ENCODE results near the gene CDK14. TPM values are rescaled to one million over a fixed set of nuclear protein-coding genes. Genes with fewer than 3 reads are reported as not detected.

The CDK14 gene
- total RNA-seq, 1 experiment from 2014 or later: 39.1 TPM

GRCh38 chr7:90686146-90686545 lies 90.0 kb downstream of the CDK14 start:
- Histone ChIP-seq H2AFZ (no peak overlapping the region), H3K9me2 (ENCODE audit: insufficient read depth) (no peaks in the 10 kb centered on the region), H3K27ac (no peak overlapping the region), H3K4me3 (no peak overlapping the region), H3K27me3 (ENCODE audit: insufficient read depth, low read depth) (no peaks in the 10 kb centered on the region), H3K4me2 (no peak overlapping the region), H3K79me2 (ENCODE audit: low read depth) (no peaks in the 10 kb centered on the region), H3K4me1 (replicated peaks; ENCODE audit: insufficient read depth) (no peaks in the 10 kb centered on the region), H3F3A (ENCODE audit: insufficient read depth, low read depth) (no peaks in the 10 kb centered on the region), H4K20me1 (ENCODE audit: insufficient read depth) (no peaks in the 10 kb centered on the region), H3K36me3 (ENCODE audit: low read depth) (no peaks in the 10 kb centered on the region), H3K9me3 (ENCODE audit: insufficient read depth, low read depth) (no peaks in the 10 kb centered on the region)
- no TSS peak for BruUV-seq (replicated peaks)
- ChIA-PET CTCF (no interaction called here), POLR2A (ENCODE audit: unreplicated experiment) (no interaction called here)
- no peak for TF ChIP-seq EZH2 (IDR thresholded peaks at IDR 0.05; ENCODE audit: low read depth)
- TF ChIP-seq, protein P1, sequence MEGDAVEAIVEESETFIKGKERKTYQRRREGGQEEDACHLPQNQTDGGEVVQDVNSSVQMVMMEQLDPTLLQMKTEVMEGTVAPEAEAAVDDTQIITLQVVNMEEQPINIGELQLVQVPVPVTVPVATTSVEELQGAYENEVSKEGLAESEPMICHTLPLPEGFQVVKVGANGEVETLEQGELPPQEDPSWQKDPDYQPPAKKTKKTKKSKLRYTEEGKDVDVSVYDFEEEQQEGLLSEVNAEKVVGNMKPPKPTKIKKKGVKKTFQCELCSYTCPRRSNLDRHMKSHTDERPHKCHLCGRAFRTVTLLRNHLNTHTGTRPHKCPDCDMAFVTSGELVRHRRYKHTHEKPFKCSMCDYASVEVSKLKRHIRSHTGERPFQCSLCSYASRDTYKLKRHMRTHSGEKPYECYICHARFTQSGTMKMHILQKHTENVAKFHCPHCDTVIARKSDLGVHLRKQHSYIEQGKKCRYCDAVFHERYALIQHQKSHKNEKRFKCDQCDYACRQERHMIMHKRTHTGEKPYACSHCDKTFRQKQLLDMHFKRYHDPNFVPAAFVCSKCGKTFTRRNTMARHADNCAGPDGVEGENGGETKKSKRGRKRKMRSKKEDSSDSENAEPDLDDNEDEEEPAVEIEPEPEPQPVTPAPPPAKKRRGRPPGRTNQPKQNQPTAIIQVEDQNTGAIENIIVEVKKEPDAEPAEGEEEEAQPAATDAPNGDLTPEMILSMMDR (conservative IDR thresholded peaks at IDR 0.05): no peak
- intact Hi-C loops (cut with micrococcal nuclease; ENCODE audit: unreplicated experiment): no loop called here
- DNase-seq: no peak

DNA sequence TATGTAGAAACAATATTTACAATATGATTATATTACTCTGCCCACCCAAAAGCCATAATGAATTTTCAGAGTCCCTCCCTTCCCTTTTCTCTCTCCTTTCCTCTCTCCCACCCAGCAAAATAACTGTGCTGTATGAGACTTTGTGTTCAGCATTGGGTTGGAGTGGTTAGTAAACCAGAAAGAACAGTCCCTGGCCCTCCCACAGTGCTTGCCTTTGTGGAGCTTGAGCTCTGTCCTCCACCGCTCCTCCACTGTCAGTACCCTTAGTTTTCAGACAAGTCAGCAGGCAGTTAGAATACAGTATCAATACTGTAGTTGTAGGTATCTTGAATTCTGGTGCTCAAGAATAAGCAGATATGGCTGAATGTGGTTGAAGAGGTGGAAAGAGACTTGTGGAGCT lies 92.7 kb downstream of the CDK14 start:
- Histone ChIP-seq H3K4me1 (replicated peaks; ENCODE audit: insufficient read depth) (no peaks in the 10 kb centered on the region), H3K9me2 (ENCODE audit: insufficient read depth) (no peaks in the 10 kb centered on the region), H4K20me1 (ENCODE audit: insufficient read depth) (no peaks in the 10 kb centered on the region), H3K4me3 (no peak overlapping the region), H3K27ac (no peak overlapping the region), H2AFZ (no peak overlapping the region), H3K79me2 (ENCODE audit: low read depth) (no peaks in the 10 kb centered on the region), H3K4me2 (no peak overlapping the region), H3K36me3 (ENCODE audit: low read depth) (no peaks in the 10 kb centered on the region), H3F3A (ENCODE audit: insufficient read depth, low read depth) (no peaks in the 10 kb centered on the region), H3K9me3 (ENCODE audit: insufficient read depth, low read depth) (no peaks in the 10 kb centered on the region), H3K27me3 (ENCODE audit: insufficient read depth, low read depth) (no peaks in the 10 kb centered on the region)
- intact Hi-C loops (cut with micrococcal nuclease; ENCODE audit: unreplicated experiment): no loop called here
- no peak for DNase-seq
- TF ChIP-seq, protein P1 (conservative IDR thresholded peaks at IDR 0.05): no peak
- TF ChIP-seq EZH2 (IDR thresholded peaks at IDR 0.05; ENCODE audit: low read depth): no peak
- ChIA-PET CTCF (no interaction called here), POLR2A (ENCODE audit: unreplicated experiment) (no interaction called here)
- BruUV-seq (replicated peaks): no TSS peak

DNA sequence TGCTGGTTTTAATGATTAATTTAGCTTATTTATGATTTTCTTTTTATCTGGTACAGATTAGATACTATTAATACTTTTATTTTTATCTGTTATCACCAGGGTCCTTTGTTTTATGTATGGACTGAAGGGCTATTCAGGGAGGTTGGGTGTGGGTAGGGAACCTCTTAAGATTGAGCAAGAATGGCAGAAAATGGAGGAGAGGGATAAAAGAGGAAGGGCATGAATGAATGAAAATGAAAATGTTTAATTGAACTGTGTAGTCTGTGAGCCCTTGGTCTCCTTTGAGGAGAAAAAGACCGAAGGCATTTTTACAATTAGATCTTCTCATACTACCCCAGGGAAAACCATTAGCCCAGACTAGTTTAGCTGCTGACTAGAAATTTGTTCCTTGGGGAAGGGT lies 93.1 kb downstream of the CDK14 start:
- no TSS peak for BruUV-seq (replicated peaks)
- H3K4me3 ChIP-seq: no peak overlapping the region
- CTCF ChIA-PET: no interaction called here

More for the DNA sequence above, 93.1 kb downstream of the CDK14 start:
- H3K9me2 ChIP-seq (ENCODE audit: insufficient read depth): no peaks in the 10 kb centered on the region
- POLR2A ChIA-PET (ENCODE audit: unreplicated experiment): no interaction called here
- no peaks in the 10 kb centered on the region for H3K27me3 ChIP-seq (ENCODE audit: insufficient read depth, low read depth)
- TF ChIP-seq, protein P1 (conservative IDR thresholded peaks at IDR 0.05): no peak
- TF ChIP-seq EZH2 (IDR thresholded peaks at IDR 0.05; ENCODE audit: low read depth): no peak
- no peaks in the 10 kb centered on the region for H3K79me2 ChIP-seq (ENCODE audit: low read depth)
- H3K4me1 ChIP-seq (replicated peaks; ENCODE audit: insufficient read depth): no peaks in the 10 kb centered on the region
- no peak overlapping the region for H3K4me2 ChIP-seq
- intact Hi-C loops (cut with micrococcal nuclease; ENCODE audit: unreplicated experiment): no loop called here
- no peak overlapping the region for H2AFZ ChIP-seq
- no peaks in the 10 kb centered on the region for H3F3A ChIP-seq (ENCODE audit: insufficient read depth, low read depth)
- no peak for DNase-seq
- no peaks in the 10 kb centered on the region for H3K36me3 ChIP-seq (ENCODE audit: low read depth)
- no peak overlapping the region for H3K27ac ChIP-seq
- H3K9me3 ChIP-seq (ENCODE audit: insufficient read depth, low read depth): no peaks in the 10 kb centered on the region
- no peaks in the 10 kb centered on the region for H4K20me1 ChIP-seq (ENCODE audit: insufficient read depth)
